ENCODE measurements around the gene LARGE2.

GRCh38 chr11:45877221-45877620 lies 45.2 kb upstream of the LARGE2 start:
- TF ChIP-seq CTCF (IDR thresholded peaks at IDR 0.05) (no peak), POLR2A (IDR thresholded peaks at IDR 0.05) (no peak)

All from suprapubic skin (tissue), 3 donors.